ENCODE data around the gene DRGX.

DNA sequence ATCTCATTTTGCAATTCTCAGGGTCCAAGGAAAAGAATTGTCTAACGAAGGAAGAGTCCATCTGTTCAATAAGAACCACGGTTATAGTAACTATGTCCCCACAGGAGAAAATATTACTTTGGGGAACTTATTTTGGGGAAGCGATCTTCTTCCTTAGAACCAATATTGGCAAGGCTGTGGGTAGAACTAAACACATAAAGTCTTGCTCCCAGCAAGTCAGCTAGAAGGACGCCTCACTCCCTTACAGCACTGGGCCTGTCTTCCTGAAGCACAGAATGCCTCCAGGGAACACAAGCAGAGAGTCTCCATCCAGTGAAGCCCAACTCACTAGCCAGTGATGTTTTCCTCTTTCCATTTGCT is 66.8 kb downstream of the DRGX start:
- TF ChIP-seq POLR2A (IDR thresholded peaks at IDR 0.05), result no peak
- TF ChIP-seq, protein P1, sequence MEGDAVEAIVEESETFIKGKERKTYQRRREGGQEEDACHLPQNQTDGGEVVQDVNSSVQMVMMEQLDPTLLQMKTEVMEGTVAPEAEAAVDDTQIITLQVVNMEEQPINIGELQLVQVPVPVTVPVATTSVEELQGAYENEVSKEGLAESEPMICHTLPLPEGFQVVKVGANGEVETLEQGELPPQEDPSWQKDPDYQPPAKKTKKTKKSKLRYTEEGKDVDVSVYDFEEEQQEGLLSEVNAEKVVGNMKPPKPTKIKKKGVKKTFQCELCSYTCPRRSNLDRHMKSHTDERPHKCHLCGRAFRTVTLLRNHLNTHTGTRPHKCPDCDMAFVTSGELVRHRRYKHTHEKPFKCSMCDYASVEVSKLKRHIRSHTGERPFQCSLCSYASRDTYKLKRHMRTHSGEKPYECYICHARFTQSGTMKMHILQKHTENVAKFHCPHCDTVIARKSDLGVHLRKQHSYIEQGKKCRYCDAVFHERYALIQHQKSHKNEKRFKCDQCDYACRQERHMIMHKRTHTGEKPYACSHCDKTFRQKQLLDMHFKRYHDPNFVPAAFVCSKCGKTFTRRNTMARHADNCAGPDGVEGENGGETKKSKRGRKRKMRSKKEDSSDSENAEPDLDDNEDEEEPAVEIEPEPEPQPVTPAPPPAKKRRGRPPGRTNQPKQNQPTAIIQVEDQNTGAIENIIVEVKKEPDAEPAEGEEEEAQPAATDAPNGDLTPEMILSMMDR (IDR thresholded peaks at IDR 0.05), result no peak

Measured in uterus (tissue), 2 donors.